Fibroblast of peridontal ligament (primary cell): ENCODE results near the gene PLPPR2.
"Not testable (repeated sequence)": the region's sequence is repeated elsewhere in the genome, so short reads cannot be mapped to it uniquely, and the experiment has no call there.

Experiments
- DNase-seq: peaks from one replicate; pipeline ENCODE4 v3.0.0-alpha.2; 2010; ENCODE audit errors: extremely low read depth

PLPPR2 gene, protein sequence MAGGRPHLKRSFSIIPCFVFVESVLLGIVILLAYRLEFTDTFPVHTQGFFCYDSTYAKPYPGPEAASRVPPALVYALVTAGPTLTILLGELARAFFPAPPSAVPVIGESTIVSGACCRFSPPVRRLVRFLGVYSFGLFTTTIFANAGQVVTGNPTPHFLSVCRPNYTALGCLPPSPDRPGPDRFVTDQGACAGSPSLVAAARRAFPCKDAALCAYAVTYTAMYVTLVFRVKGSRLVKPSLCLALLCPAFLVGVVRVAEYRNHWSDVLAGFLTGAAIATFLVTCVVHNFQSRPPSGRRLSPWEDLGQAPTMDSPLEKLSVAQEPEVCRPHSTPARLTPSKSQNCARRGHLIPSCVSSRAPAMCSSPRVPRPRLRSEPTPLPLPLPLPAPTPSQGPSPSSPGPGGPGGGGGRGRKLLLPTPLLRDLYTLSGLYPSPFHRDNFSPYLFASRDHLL

DNA sequence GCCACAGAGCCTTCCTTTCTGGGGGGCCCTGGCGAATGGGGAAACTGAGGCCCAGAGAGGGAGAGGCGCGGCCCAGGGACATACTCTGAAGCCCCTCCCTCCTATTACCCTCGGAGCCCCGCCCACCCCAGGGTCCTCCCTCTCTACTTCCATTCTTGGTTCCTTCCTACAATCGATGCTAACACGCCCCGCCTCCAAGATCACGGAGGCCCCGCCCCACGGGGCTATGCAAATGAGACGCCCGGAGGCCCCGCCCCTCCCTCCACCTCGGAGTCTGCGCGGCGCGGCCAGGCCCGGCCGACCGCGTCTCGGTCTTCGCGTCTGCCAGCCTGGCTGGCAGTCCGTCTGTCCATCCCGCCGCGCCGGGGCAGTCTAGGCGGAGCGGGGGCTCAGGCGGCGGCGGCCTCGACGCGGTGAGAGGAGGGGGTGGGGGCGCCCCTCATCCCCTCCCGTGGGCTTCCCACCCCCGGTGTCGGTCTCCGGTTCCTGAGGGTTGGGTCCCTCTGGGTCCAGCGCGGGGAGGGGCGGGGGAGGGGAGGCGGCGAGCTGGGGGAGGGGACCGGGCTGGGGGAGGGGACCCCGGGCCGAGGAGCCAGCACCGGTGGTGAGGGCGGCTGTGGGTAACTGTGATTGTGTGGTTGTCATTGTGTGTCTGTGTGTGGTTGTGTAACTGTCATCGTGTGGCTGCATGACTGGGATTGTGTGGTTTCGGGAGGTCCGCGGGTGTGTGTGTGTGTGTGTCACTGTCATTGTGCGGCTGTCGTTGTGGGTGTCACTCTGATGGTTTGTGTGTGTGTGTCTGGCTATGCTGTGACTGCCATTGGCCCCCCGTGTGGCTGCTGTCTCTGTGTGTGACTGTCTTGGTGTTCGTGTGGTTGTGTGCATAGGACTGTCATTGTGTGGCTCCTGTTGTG, at the start of gene PLPPR2:
Gene PLPPR2, plus strand, starts transcription at position 273 of the 914 bp plus-strand sequence. CDS start 2,242 bp downstream, outside the sequence.
- peak; percentile 78 for DNase-seq

DNA sequence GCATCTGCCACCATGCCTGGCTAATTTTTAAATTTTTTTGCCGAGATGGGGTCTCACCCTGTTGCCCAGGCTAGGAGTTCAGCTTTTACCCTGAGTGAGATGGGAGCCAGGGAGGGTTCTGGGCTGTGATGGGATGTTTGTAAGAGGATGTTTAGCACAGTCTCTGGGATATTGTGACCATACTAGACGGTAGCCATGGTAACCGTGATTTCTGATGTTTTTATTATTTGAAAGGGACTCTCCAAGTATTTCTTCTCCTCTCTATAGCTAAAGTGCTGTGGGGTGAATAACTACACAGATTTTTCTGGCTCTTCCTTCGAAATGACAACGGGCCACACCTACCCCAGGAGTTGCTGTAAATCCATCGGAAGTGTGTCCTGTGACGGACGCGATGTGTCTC, 48.9 kb upstream of the PLPPR2 start:
- DNase-seq: no peak

GRCh38 chr19:11320278-11320995, 34.8 kb upstream of the PLPPR2 start:
- not testable (repeated sequence) for DNase-seq

GRCh38 chr19:11321191-11322126, 33.8 kb upstream of the PLPPR2 start:
- DNase-seq: no peak

DNA sequence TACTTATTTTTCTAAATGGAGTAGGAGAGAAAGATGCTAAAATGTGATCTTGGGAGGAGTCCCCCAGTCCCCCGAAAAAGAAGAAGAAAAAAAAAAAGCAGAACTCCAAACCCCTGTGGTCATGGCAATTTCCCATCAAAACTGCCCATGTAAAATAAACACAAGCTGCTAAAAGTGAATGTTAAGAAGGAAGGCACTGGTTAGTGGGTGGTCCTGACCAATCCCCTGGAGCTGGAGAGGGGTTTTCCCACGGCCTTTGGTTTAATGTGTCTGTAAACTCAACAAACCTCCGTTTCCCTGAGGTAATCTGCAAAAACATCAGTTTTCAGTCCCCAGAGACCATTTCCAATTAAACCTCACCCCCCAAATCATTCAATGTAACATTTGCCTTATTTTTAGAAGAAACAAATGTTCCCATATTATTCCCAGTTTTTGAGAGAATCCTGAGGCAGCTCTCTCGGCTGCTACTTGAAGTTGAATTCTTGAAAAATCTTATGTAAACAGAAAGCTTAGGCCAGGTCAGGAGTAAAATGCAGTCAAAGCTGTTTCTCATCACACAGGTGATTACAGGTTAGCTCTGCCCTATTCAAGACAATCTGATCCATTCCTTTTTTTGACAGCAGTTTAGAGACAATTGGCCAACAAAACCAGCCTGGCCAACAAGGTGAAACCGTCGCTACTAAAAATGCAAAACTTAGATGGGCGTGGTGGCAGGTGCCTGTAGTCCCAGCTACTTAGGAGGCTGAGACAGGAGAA, 32.8 kb upstream of the PLPPR2 start:
- DNase-seq: peak; percentile 25

DNA sequence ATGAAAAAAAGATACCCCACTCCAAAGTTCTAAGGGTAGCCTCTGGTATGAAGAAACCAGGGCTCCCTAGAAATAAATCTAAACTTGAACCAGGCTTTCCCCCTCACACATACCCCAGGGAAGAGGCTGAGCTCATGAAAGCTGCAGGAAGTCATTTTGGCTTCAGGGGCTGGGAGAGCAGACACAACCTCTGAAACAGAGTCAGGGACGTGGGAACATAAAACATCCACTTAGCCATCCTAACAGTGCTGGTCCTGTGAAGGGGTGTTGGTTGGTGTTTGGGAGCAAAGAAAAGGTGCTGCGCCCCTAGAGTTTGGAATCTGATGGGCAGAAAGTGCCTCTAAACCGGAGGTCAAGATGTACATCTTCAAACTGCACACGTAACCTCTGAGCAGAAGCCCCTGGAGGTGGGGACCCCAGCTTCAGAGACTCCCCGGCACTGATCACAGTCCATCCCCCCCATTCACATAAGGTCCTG, 31.6 kb upstream of the PLPPR2 start:
- DNase-seq: peak; percentile 3

DNA sequence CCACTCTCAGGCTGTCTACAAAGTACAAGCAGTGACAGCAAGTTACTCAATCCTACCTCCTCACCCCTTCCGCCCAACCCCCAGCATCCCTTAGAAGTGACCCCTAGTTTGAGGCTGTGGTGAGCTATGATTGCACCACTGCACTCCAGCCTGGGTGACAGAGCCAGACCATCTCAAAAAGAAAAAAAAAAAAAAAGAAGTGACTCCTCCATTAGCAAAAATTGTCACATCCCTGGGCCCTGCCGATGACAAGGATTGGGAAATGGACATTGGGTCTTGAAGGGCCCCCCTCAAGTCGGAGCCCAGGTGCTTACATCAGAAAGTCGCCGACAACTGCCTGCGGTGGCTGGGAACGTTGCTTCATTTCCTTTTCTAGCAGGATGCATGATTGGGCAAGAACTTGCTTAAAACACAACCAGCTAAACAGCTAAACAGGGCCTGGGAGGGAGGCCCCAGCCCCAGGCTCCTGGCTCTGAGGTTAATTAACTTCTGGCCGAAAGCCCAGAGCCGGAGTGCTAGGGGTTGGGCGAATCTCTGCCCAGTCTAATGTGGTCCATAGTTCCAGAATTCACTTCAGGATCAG, 31.1 kb upstream of the PLPPR2 start:
- DNase-seq: peak; percentile 96

DNA sequence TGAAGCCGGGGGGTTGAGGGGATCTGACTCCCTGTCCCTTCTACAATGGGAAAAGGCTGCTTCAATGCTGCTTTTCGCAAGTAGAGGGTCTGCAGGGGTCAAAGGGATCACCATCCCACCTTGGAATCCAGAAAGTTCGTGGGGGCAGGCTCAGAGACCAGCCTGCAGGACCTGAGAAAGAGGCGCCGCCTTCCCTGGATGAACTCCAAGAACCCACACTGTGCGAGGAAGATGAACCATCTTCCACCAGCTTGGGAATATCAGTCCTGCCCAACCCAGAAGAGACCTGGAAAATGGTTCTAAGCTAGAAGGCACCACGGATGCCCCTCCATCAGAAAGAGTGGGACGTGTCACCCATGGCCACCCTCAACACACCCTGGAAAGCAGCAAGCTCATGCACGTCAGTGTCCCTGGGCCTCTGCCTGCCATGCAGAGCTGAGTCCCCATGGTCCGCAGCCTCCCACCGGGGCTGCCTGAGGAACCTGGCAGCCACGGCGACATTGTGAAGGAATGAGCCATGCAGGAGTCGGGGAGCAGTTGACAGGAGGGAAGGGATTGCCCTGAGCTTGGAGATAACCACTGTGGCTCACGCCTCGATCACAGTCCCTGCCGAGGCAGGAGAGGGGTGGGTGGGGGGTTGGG, 30.4 kb upstream of the PLPPR2 start:
- no peak for DNase-seq

- no peak for DNase-seq
Measured at GRCh38 chr19:11325544-11325943, 29.7 kb upstream of the PLPPR2 start.

GRCh38 chr19:11330127-11330526, 25.1 kb upstream of the PLPPR2 start:
- no peak for DNase-seq

DNA sequence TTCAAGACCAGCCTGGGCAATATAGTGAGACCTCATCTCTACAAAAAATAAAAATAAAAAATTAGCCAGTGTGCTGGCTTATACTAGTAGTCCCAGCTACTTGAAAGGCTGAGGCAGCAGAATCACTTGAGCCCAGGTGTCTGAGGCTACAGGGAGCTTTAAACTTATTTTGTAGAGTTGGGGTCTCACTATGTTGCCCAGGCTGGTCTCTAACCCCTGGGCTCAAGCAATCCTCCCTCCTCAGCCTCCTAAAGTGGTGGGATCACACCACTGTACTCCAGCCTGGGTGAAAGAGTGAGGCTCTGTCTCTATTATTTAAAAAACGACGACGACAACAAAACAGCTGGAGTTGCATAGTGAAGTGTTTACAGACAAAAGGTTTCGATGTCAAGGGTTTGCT, 23.7 kb upstream of the PLPPR2 start:
- no peak for DNase-seq

- DNase-seq: no peak
Measured at GRCh38 chr19:11332822-11333221, 22.4 kb upstream of the PLPPR2 start.

- not testable (repeated sequence) for DNase-seq
Measured at GRCh38 chr19:11333838-11334237, 21.4 kb upstream of the PLPPR2 start.

DNA sequence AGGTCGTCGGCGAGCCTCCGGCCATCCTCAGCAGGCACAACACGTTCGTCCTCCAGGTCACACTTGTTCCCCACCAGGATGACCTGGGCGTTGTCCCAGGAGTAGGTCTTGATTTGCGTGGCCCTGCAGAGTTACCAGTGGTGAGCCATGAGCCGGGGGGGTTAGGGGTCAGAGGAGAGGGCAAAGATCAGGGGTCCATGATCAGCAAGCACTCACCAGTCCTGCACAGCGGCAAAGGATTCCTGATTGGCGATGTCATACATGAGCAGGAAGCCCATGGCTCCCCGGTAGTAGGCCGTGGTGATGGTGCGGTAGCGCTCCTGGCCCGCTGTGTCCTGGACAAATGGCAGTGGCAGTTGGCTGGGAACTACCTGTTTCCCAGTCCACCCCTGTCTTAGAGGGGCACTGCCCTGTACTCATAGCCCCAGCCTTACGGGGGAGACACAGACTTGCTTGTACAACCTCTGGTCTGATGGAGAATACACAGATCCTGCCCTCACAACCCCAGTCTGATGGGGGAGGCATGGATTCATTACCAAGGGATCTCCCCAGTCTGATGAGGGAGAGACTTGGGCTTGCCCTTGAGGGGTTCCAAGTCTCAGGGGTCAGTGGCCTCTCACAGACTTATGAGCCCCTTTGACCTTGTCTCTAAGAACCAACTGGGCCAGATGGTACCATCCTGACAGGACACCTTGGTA, 19.6 kb upstream of the PLPPR2 start:
- no peak for DNase-seq

- DNase-seq: no peak
Measured at GRCh38 chr19:11337080-11337479, 18.2 kb upstream of the PLPPR2 start.

GRCh38 chr19:11338121-11338520, 17.1 kb upstream of the PLPPR2 start:
- no peak for DNase-seq

DNA sequence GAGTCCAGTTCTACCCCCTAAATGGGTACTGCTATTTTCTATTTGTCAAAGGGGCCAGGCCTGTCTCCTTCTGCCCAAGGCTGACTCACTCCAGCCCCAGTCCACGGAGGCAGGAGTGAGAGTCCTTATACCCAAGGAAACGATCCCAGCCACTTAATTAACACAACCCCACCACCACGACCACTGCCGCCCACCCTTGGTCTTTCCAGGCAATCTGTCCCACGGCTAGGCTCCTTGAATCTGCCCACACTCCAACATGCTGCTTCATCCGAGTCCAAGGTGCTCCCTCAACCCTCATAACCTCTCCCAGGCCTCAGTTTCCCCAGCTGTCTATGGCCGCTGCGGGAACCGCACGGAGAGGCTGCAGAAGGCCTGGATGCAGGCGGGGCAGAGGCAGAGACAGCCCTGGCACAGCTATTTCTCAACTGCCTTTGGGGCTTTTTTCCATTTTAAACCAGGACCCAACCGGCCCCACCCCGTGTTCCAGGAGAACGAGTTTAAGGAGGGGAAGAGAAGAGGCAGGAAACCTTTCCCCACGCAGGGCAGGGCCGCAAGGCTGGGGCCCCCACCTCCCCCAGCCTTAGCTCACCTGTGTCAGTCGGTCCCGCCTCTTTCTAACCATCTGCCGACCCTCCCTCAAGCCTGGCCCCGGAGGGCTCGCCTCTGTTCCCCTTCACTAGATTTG, 16.5 kb upstream of the PLPPR2 start:
- DNase-seq: no peak
